GM10847 (cell line): ENCODE measurements around the gene SGMS1.

Experiments used
- POLR2A ChIP-seq: IDR thresholded peaks from 2 replicates; pipeline ENCODE4 v1.6.1; 2011; ENCODE audit not compliant: insufficient read length; ENCODE audit errors: extremely low read depth

Gene SGMS1

DNA sequence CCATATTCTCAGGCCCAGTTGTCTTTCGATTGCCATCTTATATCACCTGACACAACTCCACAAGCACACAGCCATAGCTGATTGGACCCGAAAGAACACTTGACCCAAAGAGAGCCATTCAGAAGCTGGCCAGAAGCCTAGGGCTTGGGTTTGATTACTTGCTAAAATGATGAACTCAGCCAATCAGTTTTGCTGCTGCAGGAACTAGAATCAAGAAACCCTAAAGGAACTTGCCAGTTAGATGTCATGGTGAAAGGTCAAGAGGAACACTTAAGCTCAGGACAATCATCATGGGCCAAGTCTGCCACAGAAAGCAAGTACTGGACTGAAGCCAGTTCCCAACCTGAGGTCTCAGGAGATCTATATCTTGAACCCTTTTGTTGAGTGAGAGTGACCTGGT lies 150.0 kb downstream of the SGMS1 start:
- TF ChIP-seq POLR2A = no peak

DNA sequence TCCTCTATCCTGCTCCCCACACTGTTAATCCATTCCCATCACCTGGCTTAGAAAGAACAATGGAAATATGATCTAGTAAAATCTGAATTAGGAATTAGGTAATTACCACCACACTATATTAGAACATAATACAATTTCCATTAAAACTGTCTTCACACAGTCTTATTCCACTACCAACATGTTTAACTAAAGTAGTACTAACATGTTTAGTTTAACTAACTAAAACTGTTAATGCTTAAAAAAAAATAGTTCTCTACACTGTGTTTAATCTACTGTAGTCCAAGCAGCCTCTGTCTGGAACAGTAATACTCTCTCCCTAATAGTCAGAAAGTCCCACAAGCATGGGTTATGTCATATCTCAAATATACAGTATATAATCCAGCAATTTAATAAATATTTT lies 150.8 kb downstream of the SGMS1 start:
- TF ChIP-seq POLR2A = no peak

DNA sequence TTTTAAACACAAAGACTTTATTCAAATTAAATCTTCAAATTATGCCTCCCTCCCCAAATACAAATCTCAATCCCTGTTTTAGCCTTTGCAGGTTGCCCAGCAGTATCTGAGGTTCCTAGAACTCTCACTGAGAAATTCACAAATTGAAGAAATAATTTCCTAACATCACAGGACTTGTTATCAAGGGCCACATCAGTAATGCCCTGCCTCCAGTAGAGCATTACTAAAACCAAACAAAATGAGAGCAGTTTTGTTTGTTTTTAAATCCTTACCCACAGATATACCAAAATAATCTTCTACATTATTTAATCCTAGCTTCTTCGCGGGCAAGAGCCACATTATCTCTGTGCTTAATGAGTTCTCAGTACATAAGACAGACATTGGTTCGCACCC lies 152.2 kb downstream of the SGMS1 start:
- TF ChIP-seq POLR2A = no peak

DNA sequence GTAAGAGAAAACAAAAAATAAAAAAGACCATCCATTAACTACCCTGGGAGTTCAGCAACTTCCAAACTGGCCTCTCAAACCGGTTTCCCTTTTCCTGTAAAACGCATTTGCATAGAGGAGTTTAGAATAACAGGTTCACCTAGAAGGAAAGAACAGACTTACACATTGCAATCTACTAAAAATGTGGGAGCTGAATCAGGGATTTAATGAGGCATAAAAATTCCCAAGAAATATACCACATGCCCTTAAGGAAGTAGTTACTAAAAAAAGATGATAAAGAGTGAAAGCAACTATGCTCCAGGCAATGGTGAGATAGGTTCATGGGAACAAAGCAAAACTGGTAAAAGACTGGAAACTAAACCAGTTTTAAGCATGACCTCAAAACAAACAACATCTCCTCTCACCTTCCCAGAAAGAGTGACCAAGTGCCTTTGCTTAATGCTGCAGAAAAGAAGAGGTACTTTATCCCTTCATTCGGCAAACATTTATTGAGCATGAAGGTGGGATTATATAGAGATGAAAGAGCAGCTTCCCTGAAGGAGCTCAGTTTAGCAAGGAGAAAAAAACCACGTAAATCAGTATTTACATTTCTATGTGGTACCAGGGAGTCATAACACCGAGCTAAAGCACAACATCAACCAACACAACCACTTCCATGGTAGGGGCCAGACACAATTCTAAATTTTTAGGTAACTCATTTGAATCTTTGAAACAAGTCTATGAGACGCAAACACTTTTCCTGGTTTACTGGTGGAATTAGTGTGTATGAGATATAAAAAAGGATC lies 152.8 kb downstream of the SGMS1 start:
- no peak for TF ChIP-seq POLR2A

DNA sequence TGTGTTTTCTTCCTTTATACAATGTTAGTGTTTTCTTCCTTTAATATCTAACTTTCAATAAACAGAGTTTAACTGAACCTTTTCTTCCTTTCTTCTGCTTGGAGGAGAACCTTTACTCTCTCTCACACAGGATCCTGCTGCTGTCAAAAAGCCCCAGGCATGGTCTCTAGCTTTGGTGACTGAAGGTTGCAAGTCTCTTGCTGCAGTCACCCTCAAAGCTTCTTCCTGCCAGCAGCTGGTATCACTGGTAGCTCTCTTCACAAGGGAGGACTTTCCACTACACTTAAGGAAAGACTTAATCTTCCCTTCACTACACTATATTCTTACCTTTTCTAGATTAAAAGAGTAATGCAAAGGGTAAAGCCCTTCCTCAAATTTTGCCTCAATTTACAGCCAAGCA lies 153.4 kb downstream of the SGMS1 start:
- TF ChIP-seq POLR2A = no peak

DNA sequence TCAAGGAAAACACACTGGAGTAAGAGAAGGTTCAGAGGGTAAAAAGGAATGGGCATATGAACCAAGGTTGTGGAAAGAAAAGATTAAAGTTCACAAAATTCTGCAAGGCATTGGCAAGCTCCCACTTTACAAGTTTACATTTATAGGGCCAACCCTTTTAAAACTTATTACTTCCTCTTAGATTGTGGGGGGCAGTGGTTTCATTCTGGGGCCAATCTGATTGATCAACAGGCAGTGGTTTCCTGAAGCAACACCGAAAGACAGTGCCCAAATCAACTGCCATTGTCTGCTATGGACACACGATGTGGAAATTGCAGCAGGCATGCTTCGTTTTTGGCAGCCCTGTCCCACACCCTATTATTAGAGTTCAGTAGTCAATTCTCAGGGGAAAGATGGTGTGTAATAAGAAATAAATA lies 154.0 kb downstream of the SGMS1 start:
- no peak for TF ChIP-seq POLR2A

DNA sequence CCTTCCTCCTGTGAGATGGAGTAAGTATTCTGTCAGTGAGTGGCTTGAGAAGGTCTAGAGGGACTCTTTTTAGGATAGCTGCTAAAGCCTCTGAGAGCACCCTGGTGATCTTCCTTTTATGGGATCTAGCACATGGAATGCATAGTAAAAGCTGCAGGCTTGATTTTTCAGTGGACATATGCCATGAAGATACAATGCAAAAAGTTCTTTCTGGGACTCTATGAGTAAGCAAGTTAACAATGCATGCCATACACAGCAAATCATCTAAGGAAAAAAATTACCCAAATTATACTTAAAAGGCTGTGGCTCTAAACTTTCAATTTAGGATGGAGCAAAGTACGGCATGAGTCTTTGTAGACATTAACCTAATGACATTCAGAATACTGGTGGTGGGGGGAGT lies 154.5 kb downstream of the SGMS1 start:
- TF ChIP-seq POLR2A = no peak

DNA sequence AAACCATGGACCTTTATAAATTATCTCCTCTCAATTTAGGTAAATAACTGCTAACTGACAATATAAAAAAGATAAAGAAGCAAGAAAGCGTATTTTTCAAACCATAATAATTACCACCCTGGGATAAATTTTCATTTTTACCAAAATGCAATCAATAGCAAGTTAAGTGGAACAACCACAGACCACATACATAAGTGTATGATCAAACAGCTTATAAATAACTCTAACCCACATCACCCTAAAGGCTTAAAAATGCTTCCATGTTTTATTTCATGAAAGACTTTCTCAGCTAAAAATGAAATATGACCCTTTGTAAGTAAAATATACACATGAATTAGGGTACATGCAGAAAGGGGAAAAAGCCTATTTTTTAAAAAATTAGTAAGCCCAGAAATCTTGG lies 156.5 kb downstream of the SGMS1 start:
- no peak for TF ChIP-seq POLR2A

DNA sequence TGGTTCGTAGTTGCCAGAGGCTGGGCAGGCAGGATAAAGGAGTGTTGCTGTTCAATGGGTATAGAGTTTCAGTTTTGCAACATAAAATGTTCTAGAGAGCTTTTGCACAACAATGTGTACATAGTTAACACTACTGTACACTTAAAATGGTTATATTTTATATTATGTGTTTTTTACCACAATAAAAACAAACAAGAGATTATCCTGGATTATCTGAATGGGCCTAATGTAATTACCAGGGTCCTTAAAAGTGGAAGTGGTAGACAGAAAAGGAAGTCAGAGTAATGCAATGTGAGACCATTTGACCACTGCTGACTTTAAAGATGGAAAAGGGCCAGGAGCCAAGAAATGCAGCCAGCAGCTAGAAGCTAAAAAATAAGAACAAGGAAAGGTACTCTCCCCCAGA lies 159.7 kb downstream of the SGMS1 start:
- TF ChIP-seq POLR2A = no peak

DNA sequence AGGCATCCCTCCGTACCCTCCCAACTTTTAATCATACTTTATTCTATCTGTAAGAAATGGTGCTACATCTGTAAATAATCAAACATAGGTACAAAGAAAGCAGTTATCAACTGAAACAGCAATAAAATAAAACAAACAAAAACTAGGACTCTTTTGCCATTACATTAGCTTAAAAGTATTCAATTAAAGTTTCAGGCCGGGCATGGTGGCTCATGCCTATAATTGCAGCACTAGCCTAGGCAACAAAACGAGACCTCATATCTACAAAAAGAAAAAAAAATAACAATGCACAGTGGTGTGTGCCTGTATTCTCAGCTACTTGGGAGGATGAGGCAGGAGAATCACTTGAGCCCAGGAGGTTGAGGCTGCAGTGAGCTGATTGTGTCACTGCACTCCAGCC lies 161.9 kb downstream of the SGMS1 start:
- TF ChIP-seq POLR2A = no peak

DNA sequence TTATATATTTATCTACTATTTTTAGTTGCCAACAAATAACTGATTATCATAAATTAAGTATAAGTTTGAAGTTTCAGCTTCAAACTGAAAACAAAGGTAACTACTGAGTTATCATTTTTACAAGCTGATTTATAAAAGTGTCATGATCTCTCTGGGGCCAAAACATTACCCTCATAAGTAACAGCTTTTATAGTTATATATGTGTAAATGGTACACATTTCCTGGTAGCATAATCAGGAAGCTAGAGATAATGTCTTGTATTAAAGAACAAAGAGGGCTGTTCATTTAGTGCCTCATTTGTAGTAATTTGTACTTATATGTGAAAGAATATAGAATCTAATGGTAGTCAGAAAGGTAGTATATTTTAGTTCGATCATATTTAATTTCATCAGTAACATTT lies 162.6 kb downstream of the SGMS1 start:
- TF ChIP-seq POLR2A = no peak

DNA sequence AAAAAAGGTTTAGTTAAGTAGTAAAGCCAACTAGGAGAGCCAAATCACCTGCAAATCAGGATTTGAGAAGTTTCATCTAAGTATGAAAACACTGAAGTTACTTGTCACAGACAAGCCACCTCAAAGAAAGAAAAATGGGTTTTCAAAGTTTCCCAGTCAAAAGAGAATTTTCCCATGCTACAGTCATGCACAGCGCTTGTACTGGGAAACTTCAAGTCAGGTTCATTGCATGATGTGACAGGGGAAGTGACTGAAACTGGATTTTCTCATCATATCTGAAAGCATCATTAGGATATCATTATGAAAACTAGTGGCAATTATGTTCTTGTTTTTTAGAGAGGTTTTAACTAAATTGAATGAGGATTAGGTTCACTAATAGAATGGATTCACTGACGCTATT lies 167.0 kb downstream of the SGMS1 start:
- TF ChIP-seq POLR2A = no peak

DNA sequence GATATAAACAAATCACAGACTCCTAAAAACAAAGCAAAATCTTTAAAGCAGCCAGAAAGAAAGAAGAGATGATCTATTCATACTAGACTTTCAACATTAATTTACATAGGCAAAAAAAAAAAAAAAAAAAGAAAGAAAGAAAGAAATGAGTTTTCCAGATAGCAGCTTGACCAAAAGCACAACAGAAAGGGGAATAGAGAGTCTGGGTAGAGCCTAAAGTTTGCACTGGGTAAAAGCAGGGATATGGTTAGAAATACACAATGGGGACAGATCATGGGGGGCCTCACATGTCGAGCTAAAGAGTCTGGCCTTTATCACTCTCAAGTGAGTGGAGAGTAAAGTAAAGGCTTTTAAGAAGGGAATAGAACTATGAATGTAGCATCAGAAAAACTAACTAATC lies 169.8 kb downstream of the SGMS1 start:
- no peak for TF ChIP-seq POLR2A

DNA sequence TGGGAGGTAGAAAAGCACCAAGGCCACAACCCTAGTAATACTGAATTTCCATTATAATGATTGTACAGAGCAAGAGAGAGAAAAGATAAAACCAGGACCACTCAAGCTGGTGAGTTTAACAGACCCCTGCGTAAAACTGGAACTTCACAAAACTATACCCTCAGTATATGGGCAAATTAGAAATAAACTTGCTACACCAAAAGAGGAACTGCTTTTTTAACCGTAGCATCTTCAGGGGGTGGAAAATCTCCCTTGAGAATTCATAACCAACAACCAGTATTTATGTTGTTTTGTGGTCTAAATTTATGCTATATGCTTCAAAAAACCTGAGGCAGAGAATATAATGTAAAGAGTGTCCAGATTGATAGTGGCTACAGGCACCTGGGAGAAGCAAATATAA lies 171.2 kb downstream of the SGMS1 start:
- TF ChIP-seq POLR2A = no peak

DNA sequence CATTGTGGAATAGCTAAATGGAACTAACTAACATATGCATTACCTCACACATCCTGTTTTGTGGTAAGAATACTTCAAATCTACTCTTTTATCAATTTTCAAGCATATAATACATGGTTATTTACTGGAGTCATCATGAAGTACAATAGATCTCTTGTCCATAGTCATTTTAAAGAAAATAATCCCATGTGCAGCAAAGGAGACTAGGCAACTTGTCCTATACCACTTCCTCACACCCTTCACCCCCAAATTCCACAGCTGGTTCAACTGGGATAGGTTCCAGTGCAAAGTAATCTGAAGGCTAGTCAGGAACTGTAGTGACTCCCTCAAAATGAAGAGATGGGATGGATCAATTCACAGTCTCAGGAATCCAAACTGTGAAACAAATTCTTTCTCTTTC lies 176.1 kb downstream of the SGMS1 start:
- no peak for TF ChIP-seq POLR2A

DNA sequence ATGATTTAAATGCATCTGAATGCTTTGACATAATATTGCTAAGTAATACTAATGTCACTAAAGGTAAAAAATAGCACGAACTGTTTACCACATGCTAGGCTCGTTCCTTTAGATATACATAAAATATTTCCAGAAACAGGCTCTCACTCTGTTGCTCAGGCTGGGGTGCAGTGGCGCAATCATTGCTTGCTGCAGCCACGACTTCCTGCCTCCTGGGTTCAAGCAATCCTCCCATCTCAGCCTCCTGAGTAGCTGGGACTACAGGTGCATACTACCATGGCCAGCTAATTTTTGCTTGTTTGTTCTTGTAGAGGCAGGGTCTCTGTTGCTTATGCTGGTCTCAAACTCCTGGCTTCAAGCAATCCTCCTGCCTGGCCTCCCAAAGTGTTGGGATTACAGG lies 183.3 kb downstream of the SGMS1 start:
- no peak for TF ChIP-seq POLR2A

DNA sequence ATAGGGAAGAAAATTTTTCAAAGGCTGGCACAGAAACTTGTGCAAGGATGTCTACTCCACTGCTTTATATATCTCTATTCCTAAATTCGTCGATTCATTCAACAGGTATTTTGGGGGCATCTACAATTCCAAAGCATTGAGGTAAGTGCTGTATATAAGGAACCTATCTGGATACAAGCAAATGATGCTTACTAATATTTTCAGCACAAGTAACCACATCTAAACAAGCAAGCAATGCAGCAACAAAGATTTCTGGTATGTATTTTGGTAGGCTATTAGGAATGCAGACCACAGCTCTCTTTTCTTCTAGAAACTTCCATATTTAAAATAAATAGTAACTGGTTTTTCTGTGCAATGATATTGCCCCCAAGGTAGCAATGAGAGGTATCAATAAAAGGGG lies 183.9 kb downstream of the SGMS1 start:
- no peak for TF ChIP-seq POLR2A
